ENCODE data around the gene CAPNS2. TPM values are rescaled to one million over a fixed set of nuclear protein-coding genes. Genes with fewer than 3 reads are reported as not detected.

The CAPNS2 gene
- total RNA-seq (2021; ENCODE audit: unreplicated experiment) = 1.4 TPM
- 0.44 TPM for polyA plus RNA-seq (2012; ENCODE audit: insufficient read length)
- percentile 87 among the genes with signal in this experiment for Bru-seq, nascent RNA
- BruChase-seq, experiment 1, labeled RNA remaining after a 2-hour chase = percentile 64 among the genes with signal in this experiment
- percentile 58 among the genes with signal in this experiment for BruChase-seq, experiment 2, labeled RNA remaining after a 6-hour chase
- long read RNA-seq = 0 reads

DNA sequence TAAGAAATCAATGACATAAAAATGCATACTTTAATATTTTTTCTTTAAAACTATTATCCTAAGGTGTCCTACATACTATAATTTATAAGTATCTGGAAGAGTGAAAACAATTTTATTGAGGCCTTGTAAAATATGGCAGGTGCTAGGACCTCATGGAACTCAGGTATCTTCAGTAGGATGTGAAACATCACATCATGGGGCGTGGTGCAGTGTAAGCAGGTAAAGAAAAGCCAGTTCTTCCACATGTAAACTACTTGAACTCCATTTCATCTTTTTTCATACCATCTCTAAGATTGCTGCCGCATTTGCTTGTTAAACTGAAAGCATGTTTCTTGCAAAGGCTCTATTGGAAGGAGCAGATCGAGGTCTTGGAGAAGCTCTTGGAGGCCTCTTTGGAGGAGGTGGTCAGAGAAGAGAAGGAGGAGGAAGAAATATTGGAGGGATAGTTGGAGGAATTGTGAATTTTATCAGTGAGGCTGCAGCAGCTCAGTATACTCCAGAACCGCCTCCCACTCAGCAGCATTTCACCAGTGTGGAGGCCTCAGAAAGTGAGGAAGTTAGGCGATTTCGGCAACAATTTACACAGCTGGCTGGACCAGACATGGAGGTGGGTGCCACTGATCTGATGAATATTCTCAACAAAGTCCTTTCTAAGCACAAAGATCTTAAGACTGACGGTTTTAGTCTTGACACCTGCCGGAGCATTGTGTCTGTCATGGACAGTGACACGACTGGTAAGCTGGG lies at the start of gene CAPNS2:
TSS of gene CAPNS2 (plus strand) at position 253 of the 744 bp plus-strand sequence. CDS start at position 326, 73 bp downstream.
- no peak within 1 kb of the TSS for H3K27ac ChIP-seq (ENCODE audit: low read length)
- no peaks in the 10 kb centered on the region for H3K9me3 ChIP-seq (ENCODE audit: control insufficient read depth, insufficient read depth, low read depth, low read length)
- H3K4me1 ChIP-seq (ENCODE audit: control insufficient read depth, insufficient read depth, low read length) = no peaks in the 10 kb centered on the region
- in situ Hi-C loops (cut with HindIII; ENCODE audit: low pct_unique_long_range_greater_than_20kb, low sequenced_read_pairs) = no loop called here
- no peaks in the 10 kb centered on the region for H3K36me3 ChIP-seq (ENCODE audit: control insufficient read depth, insufficient read depth, low read length)
- intact Hi-C loops (cut with micrococcal nuclease; ENCODE audit: unreplicated experiment) = no loop called here
- DNase-seq (ENCODE audit: low read depth, low spot score) (no peak), ATAC-seq (no peak)
- BruUV-seq (replicated peaks) = no TSS peak
- TF ChIP-seq POLR2AphosphoS5 (IDR thresholded peaks at IDR 0.05; ENCODE audit: low read depth, low read length) (no peak), TCF7L2 (IDR thresholded peaks at IDR 0.05; ENCODE audit: low read depth, low read length) (no peak), SIN3A (IDR thresholded peaks at IDR 0.05; ENCODE audit: borderline replicate concordance, insufficient read depth, low read depth, low read length) (no peak)
- TF ChIP-seq, protein P1, sequence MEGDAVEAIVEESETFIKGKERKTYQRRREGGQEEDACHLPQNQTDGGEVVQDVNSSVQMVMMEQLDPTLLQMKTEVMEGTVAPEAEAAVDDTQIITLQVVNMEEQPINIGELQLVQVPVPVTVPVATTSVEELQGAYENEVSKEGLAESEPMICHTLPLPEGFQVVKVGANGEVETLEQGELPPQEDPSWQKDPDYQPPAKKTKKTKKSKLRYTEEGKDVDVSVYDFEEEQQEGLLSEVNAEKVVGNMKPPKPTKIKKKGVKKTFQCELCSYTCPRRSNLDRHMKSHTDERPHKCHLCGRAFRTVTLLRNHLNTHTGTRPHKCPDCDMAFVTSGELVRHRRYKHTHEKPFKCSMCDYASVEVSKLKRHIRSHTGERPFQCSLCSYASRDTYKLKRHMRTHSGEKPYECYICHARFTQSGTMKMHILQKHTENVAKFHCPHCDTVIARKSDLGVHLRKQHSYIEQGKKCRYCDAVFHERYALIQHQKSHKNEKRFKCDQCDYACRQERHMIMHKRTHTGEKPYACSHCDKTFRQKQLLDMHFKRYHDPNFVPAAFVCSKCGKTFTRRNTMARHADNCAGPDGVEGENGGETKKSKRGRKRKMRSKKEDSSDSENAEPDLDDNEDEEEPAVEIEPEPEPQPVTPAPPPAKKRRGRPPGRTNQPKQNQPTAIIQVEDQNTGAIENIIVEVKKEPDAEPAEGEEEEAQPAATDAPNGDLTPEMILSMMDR (IDR thresholded peaks at IDR 0.05) = no peak
- TF ChIP-seq, protein P2, sequence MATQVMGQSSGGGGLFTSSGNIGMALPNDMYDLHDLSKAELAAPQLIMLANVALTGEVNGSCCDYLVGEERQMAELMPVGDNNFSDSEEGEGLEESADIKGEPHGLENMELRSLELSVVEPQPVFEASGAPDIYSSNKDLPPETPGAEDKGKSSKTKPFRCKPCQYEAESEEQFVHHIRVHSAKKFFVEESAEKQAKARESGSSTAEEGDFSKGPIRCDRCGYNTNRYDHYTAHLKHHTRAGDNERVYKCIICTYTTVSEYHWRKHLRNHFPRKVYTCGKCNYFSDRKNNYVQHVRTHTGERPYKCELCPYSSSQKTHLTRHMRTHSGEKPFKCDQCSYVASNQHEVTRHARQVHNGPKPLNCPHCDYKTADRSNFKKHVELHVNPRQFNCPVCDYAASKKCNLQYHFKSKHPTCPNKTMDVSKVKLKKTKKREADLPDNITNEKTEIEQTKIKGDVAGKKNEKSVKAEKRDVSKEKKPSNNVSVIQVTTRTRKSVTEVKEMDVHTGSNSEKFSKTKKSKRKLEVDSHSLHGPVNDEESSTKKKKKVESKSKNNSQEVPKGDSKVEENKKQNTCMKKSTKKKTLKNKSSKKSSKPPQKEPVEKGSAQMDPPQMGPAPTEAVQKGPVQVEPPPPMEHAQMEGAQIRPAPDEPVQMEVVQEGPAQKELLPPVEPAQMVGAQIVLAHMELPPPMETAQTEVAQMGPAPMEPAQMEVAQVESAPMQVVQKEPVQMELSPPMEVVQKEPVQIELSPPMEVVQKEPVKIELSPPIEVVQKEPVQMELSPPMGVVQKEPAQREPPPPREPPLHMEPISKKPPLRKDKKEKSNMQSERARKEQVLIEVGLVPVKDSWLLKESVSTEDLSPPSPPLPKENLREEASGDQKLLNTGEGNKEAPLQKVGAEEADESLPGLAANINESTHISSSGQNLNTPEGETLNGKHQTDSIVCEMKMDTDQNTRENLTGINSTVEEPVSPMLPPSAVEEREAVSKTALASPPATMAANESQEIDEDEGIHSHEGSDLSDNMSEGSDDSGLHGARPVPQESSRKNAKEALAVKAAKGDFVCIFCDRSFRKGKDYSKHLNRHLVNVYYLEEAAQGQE (IDR thresholded peaks at IDR 0.05; ENCODE audit: insufficient read depth in 1 of 2, low read depth in 2 of 2, low read length in 1 of 2) = no peak
- ChIA-PET POLR2A (no interaction called here), CTCF (no interaction called here)
- no peak within 1 kb of the TSS for H3K4me3 ChIP-seq (ENCODE audit: low read depth in 2 of 2, low read length in 2 of 2)
- H3K27me3 ChIP-seq (ENCODE audit: control insufficient read depth, insufficient read depth, low read length) = no peaks in the 10 kb centered on the region

DNA sequence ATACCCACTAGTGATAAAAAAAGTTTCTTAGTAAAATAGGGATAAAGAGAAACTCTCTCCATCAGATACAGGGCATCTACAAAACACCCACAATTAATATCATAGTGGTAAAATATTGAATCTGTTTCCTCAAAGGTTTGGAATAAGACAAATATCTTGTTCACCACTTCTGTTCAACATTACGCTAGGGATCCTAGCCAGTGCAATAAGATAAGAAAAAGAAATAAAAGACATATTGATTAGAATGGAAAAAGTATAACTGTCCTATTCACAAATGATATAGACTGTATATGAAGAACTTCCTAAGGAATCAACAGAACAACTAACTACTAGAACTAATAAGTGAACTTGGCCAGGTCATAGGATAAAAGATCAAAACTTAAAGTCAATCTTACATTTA lies 44.7 kb upstream of the CAPNS2 start:
- Histone ChIP-seq H3K4me1 (ENCODE audit: control insufficient read depth, insufficient read depth, low read length) (peaks cover 4% of the 10 kb centered on the region; the same call in 1 of the 2 replicates), H3K9me3 (ENCODE audit: control insufficient read depth, insufficient read depth, low read depth, low read length) (peaks cover 16% of the 10 kb centered on the region; the same call in 1 of the 2 replicates), H3K27ac (ENCODE audit: low read length) (no peak overlapping the region), H3K27me3 (ENCODE audit: control insufficient read depth, insufficient read depth, low read length) (no peaks in the 10 kb centered on the region), H3K4me3 (ENCODE audit: low read depth in 2 of 2, low read length in 2 of 2) (no peak overlapping the region), H3K36me3 (ENCODE audit: control insufficient read depth, insufficient read depth, low read length) (no peaks in the 10 kb centered on the region; the same call in 1 of the 2 replicates)
- ChIA-PET CTCF (no interaction called here), POLR2A (no interaction called here)
- TF ChIP-seq, protein P1 (IDR thresholded peaks at IDR 0.05) = no peak
- no peak for TF ChIP-seq SIN3A (IDR thresholded peaks at IDR 0.05; ENCODE audit: borderline replicate concordance, insufficient read depth, low read depth, low read length)
- in situ Hi-C loops (cut with HindIII; ENCODE audit: low pct_unique_long_range_greater_than_20kb, low sequenced_read_pairs) (no loop called here), intact Hi-C loops (cut with micrococcal nuclease; ENCODE audit: unreplicated experiment) (no loop called here)
- ATAC-seq (no peak), DNase-seq (ENCODE audit: low read depth, low spot score) (no peak)
- no TSS peak for BruUV-seq (replicated peaks)
